HS-27A (cell line): Measurements from ENCODE around the gene ETS1.

Experiments used
- DNase-seq: peaks from one replicate; pipeline ENCODE4 v3.0.0-alpha.2; 2012; ENCODE audit warnings: low read depth, missing footprints

Gene ETS1

GRCh38 chr11:128482092-128482491 is 105.3 kb downstream of the ETS1 start:
- DNase-seq = no peak

GRCh38 chr11:128481135-128481534 is 106.2 kb downstream of the ETS1 start:
- DNase-seq = no peak

GRCh38 chr11:128480665-128481064 is 106.7 kb downstream of the ETS1 start:
- DNase-seq = no peak

GRCh38 chr11:128480066-128480465 is 107.3 kb downstream of the ETS1 start:
- no peak for DNase-seq

- no peak for DNase-seq
Measured at GRCh38 chr11:128479144-128479543, 108.2 kb downstream of the ETS1 start.

- no peak for DNase-seq
Measured at GRCh38 chr11:128478305-128478704, 109.1 kb downstream of the ETS1 start.

- DNase-seq = no peak
Measured at GRCh38 chr11:128477811-128478210, 109.5 kb downstream of the ETS1 start.

- no peak for DNase-seq
Measured at GRCh38 chr11:128477278-128477677, 110.1 kb downstream of the ETS1 start.

- no peak for DNase-seq
Measured at GRCh38 chr11:128476729-128477128, 110.6 kb downstream of the ETS1 start.

GRCh38 chr11:128476049-128476448 is 111.3 kb downstream of the ETS1 start:
- DNase-seq = no peak

GRCh38 chr11:128474036-128474874 is 113.1 kb downstream of the ETS1 start:
- DNase-seq = no peak

GRCh38 chr11:128473636-128474035 is 113.7 kb downstream of the ETS1 start:
- no peak for DNase-seq

GRCh38 chr11:128472128-128473089 is 114.9 kb downstream of the ETS1 start:
- no peak for DNase-seq

GRCh38 chr11:128471138-128471661 is 116.2 kb downstream of the ETS1 start:
- DNase-seq = no peak

GRCh38 chr11:128470081-128470480 is 117.3 kb downstream of the ETS1 start:
- DNase-seq = no peak

GRCh38 chr11:128469220-128469619 is 118.1 kb downstream of the ETS1 start:
- DNase-seq = no peak

- DNase-seq = no peak
Measured at GRCh38 chr11:128468111-128468510, 119.2 kb downstream of the ETS1 start.

GRCh38 chr11:128467610-128468041 is 119.7 kb downstream of the ETS1 start:
- peak; percentile 72 for DNase-seq

- no peak for DNase-seq
Measured at GRCh38 chr11:128467041-128467440, 120.3 kb downstream of the ETS1 start.

- DNase-seq = no peak
Measured at GRCh38 chr11:128465946-128466705, 121.2 kb downstream of the ETS1 start.

GRCh38 chr11:128465531-128465930 is 121.8 kb downstream of the ETS1 start:
- DNase-seq = no peak
